Left lobe of liver (tissue), 2 donors: Measurements from ENCODE around the gene EXD3. TPM values are rescaled to one million over a fixed set of nuclear protein-coding genes. Genes with fewer than 3 reads are reported as not detected.

Experiments
- ATAC-seq: fragments of 200-7000 bp; cut with Tn5 transposase; one replicate; pipeline ENCODE4 v1.9.1; 2020; ENCODE audit warnings: mild to moderate bottlenecking, moderate library complexity
- DNase-seq: peaks from one replicate; pipeline ENCODE4 v3.0.0-alpha.2; 2020; ENCODE audit warnings: low spot score
- total RNA-seq: library from RNA; stranded (reverse); gene quantifications from one replicate; pipeline ENCODE4 v1.2.1, GENCODE V29; 2021
- donor health status: DM: no; HTN: no; CAD: no; lungs with moderate emphysema.
- donor health status: DM: no; HTN: yes; CAD: no.

Gene EXD3
- total RNA-seq, 1 donor from 2014 or later: 19.3 TPM

- no peak for ATAC-seq
- DNase-seq: peak; percentile 43
Measured at GRCh38 chr9:137368431-137369035, 54.4 kb downstream of the EXD3 start.

GRCh38 chr9:137367506-137368430, 55.2 kb downstream of the EXD3 start:
- ATAC-seq (no peak), DNase-seq (peak; percentile 35)

- DNase-seq (peak; percentile 39), ATAC-seq (no peak)
Measured at GRCh38 chr9:137366891-137367381, 56.0 kb downstream of the EXD3 start.

- peak; percentile 42 for DNase-seq
Measured at GRCh38 chr9:137366445-137366810, 56.5 kb downstream of the EXD3 start.

GRCh38 chr9:137365552-137366444, 57.2 kb downstream of the EXD3 start:
- ATAC-seq (no peak), DNase-seq (peak; percentile 8)

More at GRCh38 chr9:137366445-137366810, 56.5 kb downstream of the EXD3 start:
- no peak for ATAC-seq

- DNase-seq (peak; percentile 33), ATAC-seq (no peak)
Measured at GRCh38 chr9:137365056-137365455, 57.9 kb downstream of the EXD3 start.

GRCh38 chr9:137359850-137360249, 63.1 kb downstream of the EXD3 start:
- ATAC-seq: no peak

GRCh38 chr9:137358126-137358525, 64.8 kb downstream of the EXD3 start:
- DNase-seq: no peak
- no peak for ATAC-seq

More at GRCh38 chr9:137359850-137360249, 63.1 kb downstream of the EXD3 start:
- DNase-seq: no peak

- DNase-seq: no peak
- ATAC-seq: no peak
Measured at GRCh38 chr9:137357166-137357565, 65.8 kb downstream of the EXD3 start.

- ATAC-seq (no peak), DNase-seq (no peak)
Measured at GRCh38 chr9:137355761-137356365, 67.1 kb downstream of the EXD3 start.

GRCh38 chr9:137354845-137355760, 67.9 kb downstream of the EXD3 start:
- DNase-seq (no peak), ATAC-seq (no peak)

- DNase-seq (no peak), ATAC-seq (peak; percentile 17)
Measured at GRCh38 chr9:137354153-137354844, 68.7 kb downstream of the EXD3 start.

- DNase-seq: no peak
Measured at GRCh38 chr9:137353223-137354152, 69.5 kb downstream of the EXD3 start.

GRCh38 chr9:137352511-137353222, 70.3 kb downstream of the EXD3 start:
- DNase-seq: no peak
- ATAC-seq: no peak

More at GRCh38 chr9:137353223-137354152, 69.5 kb downstream of the EXD3 start:
- ATAC-seq: peak; percentile 36

GRCh38 chr9:137351781-137352501, 71.0 kb downstream of the EXD3 start:
- no peak for ATAC-seq
- no peak for DNase-seq
